Spleen (tissue), 11 donors: Measurements from ENCODE around the gene PTX3. TPM values are rescaled to one million over a fixed set of nuclear protein-coding genes. Genes with fewer than 3 reads are reported as not detected.

Source experiments
- DNase-seq: peaks from one replicate; pipeline ENCODE4 v3.0.0-alpha.2; 2020
- H3K27ac ChIP-seq, 8 donors: fragments of 200-600 bp; sonication (generic) in 7 of 8; 1 replicate in 4 of 8; 2 replicates in 4 of 8; pipeline versions ENCODE4 v1.5.0 to v1.8.0; 2016 to 2021; ENCODE audit warnings: inconsistent platforms in 4 of 8, mild to moderate bottlenecking in 4 of 8, moderate library complexity in 1 of 8
- H3K27me3 ChIP-seq, 7 donors: fragments of 200-600 bp; sonication (generic) in 6 of 7; replicated peaks in 1 of 7; 1 replicate in 4 of 7; 2 replicates in 3 of 7; pipeline versions ENCODE4 v1.5.0 to v1.8.0; 2016 to 2021; ENCODE audit warnings: inconsistent platforms in 3 of 7, mild to moderate bottlenecking in 1 of 7
- H3K36me3 ChIP-seq, 6 donors: fragments of 200-600 bp; sonication (generic) in 5 of 6; 1 replicate in 4 of 6; 2 replicates in 2 of 6; pipeline versions ENCODE4 v1.5.0 to v1.8.0; 2016 to 2021; ENCODE audit warnings: inconsistent platforms in 2 of 6
- H3K4me1 ChIP-seq, 6 donors: fragments of 200-600 bp; sonication (generic) in 5 of 6; 1 replicate in 3 of 6; 2 replicates in 3 of 6; pipeline versions ENCODE4 v1.5.0 to v1.8.0; 2016 to 2021; ENCODE audit warnings: inconsistent platforms in 3 of 6
- H3K4me3 ChIP-seq, 8 donors: fragments of 200-600 bp; sonication (generic) in 7 of 8; 1 replicate in 4 of 8; 2 replicates in 4 of 8; pipeline versions ENCODE4 v1.5.0 to v1.8.0; 2016 to 2021; ENCODE audit warnings: inconsistent platforms in 4 of 8, mild to moderate bottlenecking in 4 of 8, moderate library complexity in 2 of 8
- H3K9me3 ChIP-seq, 8 donors: fragments of 200-600 bp; sonication (generic) in 7 of 8; 1 replicate in 4 of 8; 2 replicates in 4 of 8; pipeline versions ENCODE4 v1.5.0 to v1.8.0; 2016 to 2021; ENCODE audit warnings: inconsistent platforms in 4 of 8
- POLR2A ChIP-seq, 3 donors: fragments of 450-650 bp; IDR thresholded peaks; one replicate each; pipeline ENCODE4 v1.5.1; 2017; ENCODE audit warnings: antibody characterized with exemption in 3 of 3, mild to moderate bottlenecking in 1 of 3
- POLR2AphosphoS5 ChIP-seq, 3 donors: sonication (generic); formaldehyde crosslinking; IDR thresholded peaks; one replicate each; pipeline ENCODE4 v1.5.1; 2017; ENCODE audit warnings: antibody characterized with exemption in 3 of 3
- WGBS, 5 donors: extraction: QIAGEN DNeasy Blood & Tissue Kit in 3 of 5; methylation state at CpG; one replicate each; pipeline versions ENCODE4 v1.1.5 to v1.1.7; 2013 to 2018; 5-methylcytosine and 5-hydroxymethylcytosine counted together
- intact Hi-C: fragments of 100-400 bp; cut with DNase I; formaldehyde crosslinking; loops from one replicate; pipeline ENCODE4 v1.15.0; 2023; ENCODE audit warnings: low total_unique reads
- polyA plus RNA-seq, 3 donors: library from polyadenylated mRNA; stranded (reverse); fragments of 200-250 nt; gene quantifications; one replicate each; pipeline ENCODE4 v1.2.1, GENCODE V29; 2013
- total RNA-seq, 7 donors: library from RNA; depleted of rRNA in 3 of 7; stranded (reverse); fragments of >200 nt in 3 of 7; fragmentation: NEBNext Ultra II Directional in 4 of 7; extraction: Animal tissue kit (Norgen Biotek cat#: 25700) in 4 of 7; gene quantifications; one replicate each; pipeline versions ENCODE4 v1.1.0 to v1.2.1, GENCODE V29; 2016 to 2021
- TF ChIP-seq, protein P1 (sequence below), 11 experiments: fragments of 200-600 bp in 7 of 11; fragments of 450-650 bp in 4 of 11; sonication (generic) in 4 of 11; IDR thresholded peaks in 8 of 11; conservative IDR thresholded peaks in 3 of 11; 1 replicate in 7 of 11; 2 replicates in 4 of 11; pipeline versions ENCODE4 v1.4.0 to v1.8.0; 2016 to 2021; ENCODE audit warnings: antibody characterized with exemption in 11 of 11, inconsistent platforms in 4 of 11, mild to moderate bottlenecking in 1 of 11
- donor health status: healthy with polysubstance abuse.
- donor health status: DM: no; HTN: no; CAD: no; lungs with moderate emphysema.
- donor health status: DM: no; HTN: no; CAD: no.
- donor health status: Bipolar disorder and iron deficiency.
- donor health status: healthy.
- donor health status: DM: no; HTN: no; CAD: no.
- donor health status: DM: yes; HTN: yes; CAD: no.

Gene PTX3
- total and polyA plus RNA-seq, 10 donors, result 3.3 to 26.5 (median 20.7) TPM

- TF ChIP-seq, protein P1, sequence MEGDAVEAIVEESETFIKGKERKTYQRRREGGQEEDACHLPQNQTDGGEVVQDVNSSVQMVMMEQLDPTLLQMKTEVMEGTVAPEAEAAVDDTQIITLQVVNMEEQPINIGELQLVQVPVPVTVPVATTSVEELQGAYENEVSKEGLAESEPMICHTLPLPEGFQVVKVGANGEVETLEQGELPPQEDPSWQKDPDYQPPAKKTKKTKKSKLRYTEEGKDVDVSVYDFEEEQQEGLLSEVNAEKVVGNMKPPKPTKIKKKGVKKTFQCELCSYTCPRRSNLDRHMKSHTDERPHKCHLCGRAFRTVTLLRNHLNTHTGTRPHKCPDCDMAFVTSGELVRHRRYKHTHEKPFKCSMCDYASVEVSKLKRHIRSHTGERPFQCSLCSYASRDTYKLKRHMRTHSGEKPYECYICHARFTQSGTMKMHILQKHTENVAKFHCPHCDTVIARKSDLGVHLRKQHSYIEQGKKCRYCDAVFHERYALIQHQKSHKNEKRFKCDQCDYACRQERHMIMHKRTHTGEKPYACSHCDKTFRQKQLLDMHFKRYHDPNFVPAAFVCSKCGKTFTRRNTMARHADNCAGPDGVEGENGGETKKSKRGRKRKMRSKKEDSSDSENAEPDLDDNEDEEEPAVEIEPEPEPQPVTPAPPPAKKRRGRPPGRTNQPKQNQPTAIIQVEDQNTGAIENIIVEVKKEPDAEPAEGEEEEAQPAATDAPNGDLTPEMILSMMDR (IDR thresholded peaks at IDR 0.05 in 8 of 11, conservative IDR thresholded peaks at IDR 0.05 in 3 of 11), result no peak
- no peak for TF ChIP-seq POLR2AphosphoS5 (IDR thresholded peaks at IDR 0.05)
- no peak for TF ChIP-seq POLR2A (IDR thresholded peaks at IDR 0.05)
- peaks cover 0 to 11% (median 0%) of the 10 kb centered on the region in 8 donors for H3K9me3 ChIP-seq
- no peaks in the 10 kb centered on the region for H3K27me3 ChIP-seq
- WGBS, 5 donors, result 78 to 94% (median 91%) methylated on average over 6 to 9 of the region's 9 CpGs
- intact Hi-C loops, result no loop called here
- no peaks in the 10 kb centered on the region for H3K4me1 ChIP-seq
- DNase-seq, result no peak
- no peak overlapping the region for H3K4me3 ChIP-seq
- no peak overlapping the region for H3K27ac ChIP-seq
- H3K36me3 ChIP-seq, result no peaks in the 10 kb centered on the region
These were observed 45.7 kb upstream of the PTX3 start for GRCh38 chr3:157390713-157391515.

DNA sequence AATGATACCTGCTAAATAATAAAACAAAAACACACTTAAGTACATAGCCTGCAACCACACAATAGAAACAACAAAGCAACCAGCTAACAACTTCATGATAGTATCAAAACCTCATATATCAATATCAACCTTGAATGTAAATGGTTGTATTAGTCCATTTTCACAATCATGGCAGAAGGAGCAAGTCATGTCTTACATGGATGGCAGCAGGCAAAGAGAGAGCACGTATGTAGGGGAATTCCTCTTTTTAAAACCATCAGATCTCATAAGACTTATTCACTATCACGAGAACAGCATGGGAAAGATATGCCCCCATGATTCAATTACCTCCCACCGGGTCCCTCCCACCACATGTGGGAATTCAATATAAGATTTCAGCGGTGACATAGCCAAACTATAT, 44.5 kb upstream of the PTX3 start:
- 88 to 94% (median 94%) methylated on average over 4 of the region's 4 CpGs for WGBS, 5 donors
- no peak for DNase-seq
- Histone ChIP-seq H3K4me3 (no peak overlapping the region), H3K4me1 (no peaks in the 10 kb centered on the region), H3K9me3 (peaks cover 0 to 11% (median 0%) of the 10 kb centered on the region in 8 donors), H3K27me3 (no peaks in the 10 kb centered on the region), H3K27ac (no peak overlapping the region), H3K36me3 (no peaks in the 10 kb centered on the region)
- intact Hi-C loops, result no loop called here
- no peak for TF ChIP-seq POLR2AphosphoS5 (IDR thresholded peaks at IDR 0.05)
- TF ChIP-seq POLR2A (IDR thresholded peaks at IDR 0.05), result no peak
- TF ChIP-seq, protein P1 (IDR thresholded peaks at IDR 0.05 in 8 of 11, conservative IDR thresholded peaks at IDR 0.05 in 3 of 11), result no peak

- H3K27ac ChIP-seq, result no peak overlapping the region
- no peak for DNase-seq
- intact Hi-C loops, result no loop called here
- no peak overlapping the region for H3K4me3 ChIP-seq
- H3K36me3 ChIP-seq, result no peaks in the 10 kb centered on the region
- no peak for TF ChIP-seq POLR2A (IDR thresholded peaks at IDR 0.05)
- no peak for TF ChIP-seq POLR2AphosphoS5 (IDR thresholded peaks at IDR 0.05)
- TF ChIP-seq, protein P1 (IDR thresholded peaks at IDR 0.05 in 8 of 11, conservative IDR thresholded peaks at IDR 0.05 in 3 of 11), result no peak
- peaks cover 0 to 11% (median 0%) of the 10 kb centered on the region in 8 donors for H3K9me3 ChIP-seq
- no peaks in the 10 kb centered on the region for H3K4me1 ChIP-seq
- no peaks in the 10 kb centered on the region for H3K27me3 ChIP-seq
These were observed 43.5 kb upstream of the PTX3 start for GRCh38 chr3:157393113-157393512.

- Histone ChIP-seq H3K9me3 (peaks cover 0 to 11% (median 0%) of the 10 kb centered on the region in 8 donors), H3K36me3 (no peaks in the 10 kb centered on the region), H3K4me1 (no peaks in the 10 kb centered on the region), H3K27me3 (no peaks in the 10 kb centered on the region), H3K27ac (no peak overlapping the region), H3K4me3 (no peak overlapping the region)
- TF ChIP-seq, protein P1 (IDR thresholded peaks at IDR 0.05 in 8 of 11, conservative IDR thresholded peaks at IDR 0.05 in 3 of 11), result no peak
- no peak for TF ChIP-seq POLR2A (IDR thresholded peaks at IDR 0.05)
- no peak for TF ChIP-seq POLR2AphosphoS5 (IDR thresholded peaks at IDR 0.05)
- WGBS, 5 donors, result 64 to 95% (median 84%) methylated on average over 1 of the region's 1 CpG
- no peak for DNase-seq
- intact Hi-C loops, result no loop called here
These were observed 42.2 kb upstream of the PTX3 start for GRCh38 chr3:157394411-157394810.
